K562 (cell line): ENCODE data around the gene TANK. TPM values are rescaled to one million over a fixed set of nuclear protein-coding genes. Genes with fewer than 3 reads are reported as not detected.

Experiments
- CCNT2 ChIP-seq: IDR thresholded peaks from 2 replicates; pipeline ENCODE4 v1.6.1; 2011; ENCODE audit warnings: borderline replicate concordance, low read depth, mild to moderate bottlenecking, moderate library complexity, mixed read lengths, low read length; ENCODE audit not compliant: insufficient read length; ENCODE audit errors: extremely low read depth
- DMBX1 ChIP-seq: fragments of 250-450 bp; sonication (Bioruptor Pico); IDR thresholded peaks from 2 replicates; pipeline ENCODE4 v1.8.0; 2022; ENCODE audit warnings: inconsistent platforms, mild to moderate bottlenecking, moderate library complexity, borderline replicate concordance
- EWSR1 ChIP-seq: fragments of 450-650 bp; IDR thresholded peaks from 2 replicates; pipeline ENCODE4 v1.6.1; 2018; ENCODE audit warnings: borderline replicate concordance, mild to moderate bottlenecking, low read depth, moderate library complexity; ENCODE audit not compliant: partially characterized antibody
- HDAC3 ChIP-seq: fragments of 450-650 bp; IDR thresholded peaks from 2 replicates; pipeline ENCODE4 v1.6.1; 2018; ENCODE audit warnings: borderline replicate concordance, mild to moderate bottlenecking, moderate library complexity; ENCODE audit not compliant: partially characterized antibody
- KAT7 ChIP-seq: sonication (generic); formaldehyde crosslinking; IDR thresholded peaks from 2 replicates; pipeline ENCODE4 v1.8.0; 2022; ENCODE audit warnings: missing genetic modification reagents, mild to moderate bottlenecking, borderline replicate concordance
- MCM5 ChIP-seq: fragments of 450-650 bp; IDR thresholded peaks from 2 replicates; pipeline ENCODE4 v1.6.1; 2016; ENCODE audit warnings: low read depth
- MEIS2 ChIP-seq: fragments of 450-650 bp; IDR thresholded peaks from 2 replicates; pipeline ENCODE4 v1.6.1; 2014; ENCODE audit warnings: mild to moderate bottlenecking; ENCODE audit not compliant: partially characterized antibody
- RBM15 ChIP-seq: fragments of 200-400 bp; formaldehyde crosslinking; IDR thresholded peaks from 2 replicates; pipeline ENCODE4 v1.6.1; 2018; ENCODE audit warnings: mild to moderate bottlenecking, low read length, moderate library complexity; ENCODE audit not compliant: insufficient read depth
- SMARCE1 ChIP-seq: fragments of 450-650 bp; IDR thresholded peaks from 2 replicates; pipeline ENCODE4 v1.7.1; 2016; ENCODE audit warnings: mild to moderate bottlenecking
- TAF9B ChIP-seq: fragments of 450-650 bp; IDR thresholded peaks from 2 replicates; pipeline ENCODE4 v1.6.1; 2018; ENCODE audit warnings: mild to moderate bottlenecking; ENCODE audit not compliant: partially characterized antibody
- TAL1 ChIP-seq: fragments of 450-650 bp; IDR thresholded peaks from 2 replicates; pipeline ENCODE4 v1.6.1; 2016; ENCODE audit warnings: mild to moderate bottlenecking
- TBL1XR1 ChIP-seq, 2 experiments: IDR thresholded peaks; 2 replicates each; pipeline ENCODE4 v1.6.1; 2012; ENCODE audit warnings: improper control_type of control experiment in 2 of 2, low read length in 2 of 2, mild to moderate bottlenecking in 1 of 2
- THRA ChIP-seq: fragments of 450-650 bp; IDR thresholded peaks from 2 replicates; pipeline ENCODE4 v1.6.1; 2017; ENCODE audit warnings: mild to moderate bottlenecking, moderate library complexity
- ZBTB49 ChIP-seq: sonication (generic); formaldehyde crosslinking; IDR thresholded peaks from 2 replicates; pipeline ENCODE4 v1.8.0; 2022; ENCODE audit warnings: missing genetic modification reagents, mild to moderate bottlenecking, borderline replicate concordance
- ZNF224 ChIP-seq: sonication (generic); formaldehyde crosslinking; IDR thresholded peaks from 2 replicates; pipeline ENCODE4 v1.8.0; 2022; ENCODE audit warnings: mild to moderate bottlenecking, missing genetic modification reagents
- polyA plus RNA-seq, 8 experiments: library from polyadenylated mRNA; depleted of rRNA in 4 of 8; stranded (reverse) in 5 of 8; unstranded in 3 of 8; fragments of >200 nt; fragmentation: Nextera tagmentation in 2 of 8; fragmentation: Illumina TruSeq in 1 of 8; extraction: Ambion mirVana in 2 of 8; extraction: Trizol in 1 of 8; gene quantifications; 2 replicates each; pipeline versions ENCODE4 v1.2.1 to v1.2.3, GENCODE V29; 2011 to 2014; ENCODE audit warnings: inconsistent platforms in 1 of 8, missing spikeins in 1 of 8
- total RNA-seq, 7 experiments: library from RNA; depleted of rRNA in 6 of 7; stranded (reverse); fragments of >200 nt in 6 of 7; fragmentation: Illumina TruSeq in 2 of 7; extraction: Trizol in 2 of 7; gene quantifications; 2 replicates each; pipeline versions ENCODE4 v1.2.1 to v1.2.3, GENCODE V29; 2011 to 2021; ENCODE audit warnings: low replicate concordance in 1 of 7
- TF ChIP-seq, protein P1 (sequence below): fragments of 250-450 bp; sonication (Bioruptor Pico); IDR thresholded peaks from 2 replicates; pipeline ENCODE4 v1.5.0; 2021
- TF ChIP-seq, protein P2 (sequence below), 2 experiments: fragments of 450-650 bp; IDR thresholded peaks; 2 replicates each; pipeline ENCODE4 v1.6.1; 2018; ENCODE audit warnings: mild to moderate bottlenecking in 2 of 2, low read depth in 1 of 2; ENCODE audit not compliant: partially characterized antibody in 2 of 2

TANK gene
- total and polyA plus RNA-seq, 9 of the 15 experiments (the other 6 are each of a cell fraction or from before 2014, with no cell fraction given), result 43.0 to 91.5 (median 54.4) TPM

GRCh38 chr2:161172901-161173540 lies 12.8 kb downstream of the TANK start (continued):
- TF ChIP-seq MEIS2, result peak; percentile 84
- TF ChIP-seq THRA, result no peak
- no peak; the same call in 1 of the 2 replicates for TF ChIP-seq KAT7 (CRISPR knock-in tag)
- no peak for TF ChIP-seq DMBX1 (CRISPR knock-in tag)
- TF ChIP-seq TBL1XR1 (IDR thresholded peaks at IDR 0.05; ENCODE audit: low read length in 2 of 2), result peak in 1 of 2 experiments; percentile 94; a peak in 2 of 4 replicates
- peak; percentile 99 for TF ChIP-seq CCNT2
- TF ChIP-seq RBM15, result no peak
- TF ChIP-seq EWSR1, result peak; percentile 85
- no peak for TF ChIP-seq MCM5
- peak; percentile 97 for TF ChIP-seq TAL1
- TF ChIP-seq ZBTB49 (CRISPR knock-in tag), result no peak
- TF ChIP-seq, protein P1, sequence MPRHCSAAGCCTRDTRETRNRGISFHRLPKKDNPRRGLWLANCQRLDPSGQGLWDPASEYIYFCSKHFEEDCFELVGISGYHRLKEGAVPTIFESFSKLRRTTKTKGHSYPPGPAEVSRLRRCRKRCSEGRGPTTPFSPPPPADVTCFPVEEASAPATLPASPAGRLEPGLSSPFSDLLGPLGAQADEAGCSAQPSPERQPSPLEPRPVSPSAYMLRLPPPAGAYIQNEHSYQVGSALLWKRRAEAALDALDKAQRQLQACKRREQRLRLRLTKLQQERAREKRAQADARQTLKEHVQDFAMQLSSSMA (CRISPR knock-in tag), result no peak
- TF ChIP-seq TAF9B, result peak; percentile 64
- peak; percentile 93 for TF ChIP-seq HDAC3
- peak; percentile 99 for TF ChIP-seq SMARCE1
- TF ChIP-seq, protein P2, sequence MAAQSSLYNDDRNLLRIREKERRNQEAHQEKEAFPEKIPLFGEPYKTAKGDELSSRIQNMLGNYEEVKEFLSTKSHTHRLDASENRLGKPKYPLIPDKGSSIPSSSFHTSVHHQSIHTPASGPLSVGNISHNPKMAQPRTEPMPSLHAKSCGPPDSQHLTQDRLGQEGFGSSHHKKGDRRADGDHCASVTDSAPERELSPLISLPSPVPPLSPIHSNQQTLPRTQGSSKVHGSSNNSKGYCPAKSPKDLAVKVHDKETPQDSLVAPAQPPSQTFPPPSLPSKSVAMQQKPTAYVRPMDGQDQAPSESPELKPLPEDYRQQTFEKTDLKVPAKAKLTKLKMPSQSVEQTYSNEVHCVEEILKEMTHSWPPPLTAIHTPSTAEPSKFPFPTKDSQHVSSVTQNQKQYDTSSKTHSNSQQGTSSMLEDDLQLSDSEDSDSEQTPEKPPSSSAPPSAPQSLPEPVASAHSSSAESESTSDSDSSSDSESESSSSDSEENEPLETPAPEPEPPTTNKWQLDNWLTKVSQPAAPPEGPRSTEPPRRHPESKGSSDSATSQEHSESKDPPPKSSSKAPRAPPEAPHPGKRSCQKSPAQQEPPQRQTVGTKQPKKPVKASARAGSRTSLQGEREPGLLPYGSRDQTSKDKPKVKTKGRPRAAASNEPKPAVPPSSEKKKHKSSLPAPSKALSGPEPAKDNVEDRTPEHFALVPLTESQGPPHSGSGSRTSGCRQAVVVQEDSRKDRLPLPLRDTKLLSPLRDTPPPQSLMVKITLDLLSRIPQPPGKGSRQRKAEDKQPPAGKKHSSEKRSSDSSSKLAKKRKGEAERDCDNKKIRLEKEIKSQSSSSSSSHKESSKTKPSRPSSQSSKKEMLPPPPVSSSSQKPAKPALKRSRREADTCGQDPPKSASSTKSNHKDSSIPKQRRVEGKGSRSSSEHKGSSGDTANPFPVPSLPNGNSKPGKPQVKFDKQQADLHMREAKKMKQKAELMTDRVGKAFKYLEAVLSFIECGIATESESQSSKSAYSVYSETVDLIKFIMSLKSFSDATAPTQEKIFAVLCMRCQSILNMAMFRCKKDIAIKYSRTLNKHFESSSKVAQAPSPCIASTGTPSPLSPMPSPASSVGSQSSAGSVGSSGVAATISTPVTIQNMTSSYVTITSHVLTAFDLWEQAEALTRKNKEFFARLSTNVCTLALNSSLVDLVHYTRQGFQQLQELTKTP (IDR thresholded peaks at IDR 0.05; ENCODE audit: low read depth in 1 of 2, partially characterized antibody in 2 of 2), result peak in 1 of 2 experiments; percentile 22
- no peak for TF ChIP-seq ZNF224 (CRISPR knock-in tag)
